Transverse colon (tissue), 4 donors: ENCODE measurements around the gene CENPT. TPM values are rescaled to one million over a fixed set of nuclear protein-coding genes. Genes with fewer than 3 reads are reported as not detected.

Experiments used
- DNase-seq: peaks from one replicate; pipeline ENCODE4 v3.0.0-alpha.2; 2019
- H3K27ac ChIP-seq, 4 donors: fragments of 200-600 bp; sonication (generic); 2 replicates each; pipeline ENCODE4 v1.5.1; 2016 to 2018; ENCODE audit warnings: inconsistent platforms in 4 of 4
- H3K27me3 ChIP-seq: fragments of 200-600 bp; sonication (generic); 2 replicates; pipeline ENCODE4 v1.5.1; 2017; ENCODE audit warnings: inconsistent platforms
- H3K36me3 ChIP-seq, 4 donors: fragments of 200-600 bp; sonication (generic); 2 replicates each; pipeline ENCODE4 v1.5.1; 2017 to 2019; ENCODE audit warnings: inconsistent platforms in 4 of 4
- H3K4me1 ChIP-seq, 4 donors: fragments of 200-600 bp; sonication (generic); 2 replicates each; pipeline ENCODE4 v1.5.1; 2017 to 2020; ENCODE audit warnings: inconsistent platforms in 4 of 4
- H3K4me3 ChIP-seq, 4 donors: fragments of 200-600 bp; sonication (generic); 1 replicate in 1 of 4; 2 replicates in 3 of 4; pipeline versions ENCODE4 v1.5.1 to v1.6.1; 2017 to 2019; ENCODE audit warnings: inconsistent platforms in 4 of 4
- H3K9me3 ChIP-seq, 2 donors: fragments of 200-600 bp; sonication (generic); 2 replicates each; pipeline ENCODE4 v1.5.1; 2017 to 2019; ENCODE audit warnings: inconsistent platforms in 2 of 2
- CTCF ChIP-seq, 5 experiments: fragments of 200-600 bp in 3 of 5; fragments of 450-650 bp in 2 of 5; sonication (generic) in 3 of 5; IDR thresholded peaks; 1 replicate in 2 of 5; 2 replicates in 3 of 5; pipeline ENCODE4 v1.5.1; 2016 to 2017; ENCODE audit warnings: antibody characterized with exemption in 5 of 5, inconsistent platforms in 3 of 5, mild to moderate bottlenecking in 2 of 5, moderate library complexity in 1 of 5
- EP300 ChIP-seq: sonication (generic); formaldehyde crosslinking; IDR thresholded peaks from one replicate; pipeline ENCODE4 v1.6.1; 2017; ENCODE audit warnings: antibody characterized with exemption, low read depth
- POLR2A ChIP-seq: fragments of 450-650 bp; IDR thresholded peaks from one replicate; pipeline ENCODE4 v1.6.1; 2016; ENCODE audit warnings: antibody characterized with exemption, mild to moderate bottlenecking, moderate library complexity
- POLR2AphosphoS5 ChIP-seq, 3 donors: sonication (generic); formaldehyde crosslinking; IDR thresholded peaks; one replicate each; pipeline ENCODE4 v1.6.1; 2016; ENCODE audit warnings: antibody characterized with exemption in 3 of 3
- WGBS, 2 donors: methylation state at CpG; one replicate each; pipeline ENCODE4 v1.1.5; 2018; ENCODE audit warnings: low coverage in 1 of 2; 5-methylcytosine and 5-hydroxymethylcytosine counted together
- in situ Hi-C, 4 donors: fragments of 200-750 bp; cut with MboI; loops; one replicate each; pipeline versions ENCODE4 v1.15.0 to v1.15.1; 2017; ENCODE audit warnings: low sequenced_read_pairs in 3 of 4, low pct_ligation_motif_present in 1 of 4, low pct_unique_long_range_greater_than_20kb in 1 of 4
- intact Hi-C: fragments of 100-400 bp; cut with DNase I; formaldehyde crosslinking; loops from one replicate; pipeline ENCODE4 v1.15.1; 2023; ENCODE audit warnings: low total_unique reads
- total RNA-seq, 4 donors: library from RNA; depleted of rRNA; stranded (reverse); fragments of >200 nt; gene quantifications; one replicate each; pipeline ENCODE4 v1.1.0, GENCODE V29; 2016

CENPT gene
- total RNA-seq, 4 donors from 2014 or later, result 58.2 to 248 (median 100) TPM

GRCh38 chr16:67811899-67812298, 35.6 kb downstream of the CENPT start:
- no peak overlapping the region for H3K4me3 ChIP-seq
- no peaks in the 10 kb centered on the region for H3K27me3 ChIP-seq
- no peak for TF ChIP-seq EP300
- no peak for TF ChIP-seq CTCF (IDR thresholded peaks at IDR 0.05)
- TF ChIP-seq POLR2AphosphoS5 (IDR thresholded peaks at IDR 0.05), result no peak
- TF ChIP-seq POLR2A, result no peak
- H3K4me1 ChIP-seq, result peaks cover 5 to 22% (median 11%) of the 10 kb centered on the region in 4 donors
- no peak overlapping the region for H3K27ac ChIP-seq
- WGBS, 2 donors, result 100% methylated on average over 1 of the region's 1 CpG
- in situ Hi-C loops, result loop anchor here in 2 of 4 donors (10.0 kb wide), 2 partner anchors 113 to 137 kb away; no protein-coding TSS in a partner anchor
- no peak for DNase-seq
- intact Hi-C loops, result loop anchor here (10.0 kb wide), 1 partner anchor 113 kb away; no protein-coding TSS in a partner anchor
- H3K9me3 ChIP-seq, result no peaks in the 10 kb centered on the region
- no peaks in the 10 kb centered on the region for H3K36me3 ChIP-seq

- peak overlapping the region; percentile 3 to 82 (median 76) for H3K4me3 ChIP-seq
- DNase-seq, result no peak
- no peaks in the 10 kb centered on the region for H3K27me3 ChIP-seq
- peaks cover 10 to 25% (median 16%) of the 10 kb centered on the region in 4 donors for H3K4me1 ChIP-seq
- 0 to 30% methylated on average over 2 to 24 of the region's 24 CpGs for WGBS, 2 donors
- intact Hi-C loops (no loop called here), in situ Hi-C loops (no loop called here)
- no peaks in the 10 kb centered on the region for H3K36me3 ChIP-seq
- no peak for TF ChIP-seq POLR2A
- no peak for TF ChIP-seq CTCF (IDR thresholded peaks at IDR 0.05)
- no peak for TF ChIP-seq EP300
- no peak for TF ChIP-seq POLR2AphosphoS5 (IDR thresholded peaks at IDR 0.05)
- no peaks in the 10 kb centered on the region for H3K9me3 ChIP-seq
- H3K27ac ChIP-seq, result peak overlapping the region; percentile 79 to 89 (median 84)
These were observed 40.3 kb downstream of the CENPT start for GRCh38 chr16:67807148-67807682.

GRCh38 chr16:67806428-67807147, 40.9 kb downstream of the CENPT start, which contains the start of the genes RANBP10 and TSNAXIP1:
Gene RANBP10 (minus strand): TSS chr16:67806560. CDS start chr16:67806536, 24 bp downstream.
Gene TSNAXIP1 (plus strand): TSS chr16:67806889. CDS start chr16:67807150, 261 bp downstream.
- no peaks in the 10 kb centered on the region for H3K9me3 ChIP-seq
- H3K4me1 ChIP-seq, result peaks cover 10 to 25% (median 16%) of the 10 kb centered on the region in 4 donors
- TF ChIP-seq POLR2AphosphoS5 (IDR thresholded peaks at IDR 0.05), result peak; percentile 86 to 92 (median 90)
- TF ChIP-seq POLR2A, result peak; percentile 84
- TF ChIP-seq EP300, result no peak
- H3K36me3 ChIP-seq, result no peaks in the 10 kb centered on the region
- H3K27me3 ChIP-seq, result no peaks in the 10 kb centered on the region
- DNase-seq, result peak; percentile 97
- peak within 1 kb of the TSS; percentile 76 to 97 (median 79) for H3K4me3 ChIP-seq
- in situ Hi-C loops, result no loop called here
- intact Hi-C loops, result no loop called here
- peak within 1 kb of the TSS; percentile 79 to 89 (median 85) for H3K27ac ChIP-seq
- WGBS, 2 donors, result 0% methylated on average over 42 of the region's 54 CpGs; no CpG with 5 or more reads in 1 of the 2 donors

GRCh38 chr16:67805718-67806427, 41.6 kb downstream of the CENPT start:
- no peaks in the 10 kb centered on the region for H3K27me3 ChIP-seq
- H3K9me3 ChIP-seq, result no peaks in the 10 kb centered on the region
- no peaks in the 10 kb centered on the region for H3K36me3 ChIP-seq
- intact Hi-C loops (no loop called here), in situ Hi-C loops (no loop called here)
- peak overlapping the region; percentile 79 to 89 (median 85) for H3K27ac ChIP-seq
- TF ChIP-seq EP300, result no peak
- no peak for TF ChIP-seq POLR2AphosphoS5 (IDR thresholded peaks at IDR 0.05)
- no peak for TF ChIP-seq CTCF (IDR thresholded peaks at IDR 0.05)
- no peak for TF ChIP-seq POLR2A
- peaks cover 10 to 25% (median 16%) of the 10 kb centered on the region in 4 donors for H3K4me1 ChIP-seq
- peak; percentile 21 for DNase-seq
- H3K4me3 ChIP-seq, result peak overlapping the region; percentile 76 to 97 (median 79)
- 0% methylated on average over 18 of the region's 26 CpGs; no CpG with 5 or more reads in 1 of the 2 donors for WGBS, 2 donors
